Breast epithelium (tissue), 3 donors: ENCODE data around the gene HYDIN.

Experiments
- CTCF ChIP-seq, 3 donors: fragments of 450-650 bp; IDR thresholded peaks; one replicate each; pipeline ENCODE4 v1.5.1; 2016 to 2017; ENCODE audit warnings: antibody characterized with exemption in 3 of 3, mild to moderate bottlenecking in 3 of 3, moderate library complexity in 3 of 3
- POLR2A ChIP-seq: fragments of 450-650 bp; IDR thresholded peaks from one replicate; pipeline ENCODE4 v1.6.1; 2016; ENCODE audit warnings: antibody characterized with exemption, mild to moderate bottlenecking, moderate library complexity

GRCh38 chr16:71192387-71192786, 38.1 kb downstream of the HYDIN start:
- TF ChIP-seq CTCF (IDR thresholded peaks at IDR 0.05) (no peak), POLR2A (no peak)
